GM13977 (cell line): ENCODE data around the gene LMBR1L.
"Not testable (repeated sequence)": the region's sequence is repeated elsewhere in the genome, so short reads cannot be mapped to it uniquely, and the experiment has no call there.

Experiments
- DNase-seq: peaks from one replicate; pipeline ENCODE4 v3.0.0; 2012; ENCODE audit warnings: low spot score
- in situ Hi-C: fragments of 300-500 bp; cut with MboI; formaldehyde crosslinking; loops from one replicate; pipeline ENCODE4 v1.12.0; 2022; ENCODE audit warnings: low sequenced_read_pairs, low pct_unique_long_range_greater_than_20kb, mixed read lengths, inconsistent platforms; ENCODE audit not compliant: unreplicated experiment
- TF ChIP-seq, protein P1 (sequence below): IDR thresholded peaks from 2 replicates; pipeline ENCODE4 v1.5.1; 2012; ENCODE audit warnings: mild to moderate bottlenecking, control low read depth; ENCODE audit not compliant: insufficient read depth; ENCODE audit errors: extremely low read depth, missing control alignments

LMBR1L gene

DNA sequence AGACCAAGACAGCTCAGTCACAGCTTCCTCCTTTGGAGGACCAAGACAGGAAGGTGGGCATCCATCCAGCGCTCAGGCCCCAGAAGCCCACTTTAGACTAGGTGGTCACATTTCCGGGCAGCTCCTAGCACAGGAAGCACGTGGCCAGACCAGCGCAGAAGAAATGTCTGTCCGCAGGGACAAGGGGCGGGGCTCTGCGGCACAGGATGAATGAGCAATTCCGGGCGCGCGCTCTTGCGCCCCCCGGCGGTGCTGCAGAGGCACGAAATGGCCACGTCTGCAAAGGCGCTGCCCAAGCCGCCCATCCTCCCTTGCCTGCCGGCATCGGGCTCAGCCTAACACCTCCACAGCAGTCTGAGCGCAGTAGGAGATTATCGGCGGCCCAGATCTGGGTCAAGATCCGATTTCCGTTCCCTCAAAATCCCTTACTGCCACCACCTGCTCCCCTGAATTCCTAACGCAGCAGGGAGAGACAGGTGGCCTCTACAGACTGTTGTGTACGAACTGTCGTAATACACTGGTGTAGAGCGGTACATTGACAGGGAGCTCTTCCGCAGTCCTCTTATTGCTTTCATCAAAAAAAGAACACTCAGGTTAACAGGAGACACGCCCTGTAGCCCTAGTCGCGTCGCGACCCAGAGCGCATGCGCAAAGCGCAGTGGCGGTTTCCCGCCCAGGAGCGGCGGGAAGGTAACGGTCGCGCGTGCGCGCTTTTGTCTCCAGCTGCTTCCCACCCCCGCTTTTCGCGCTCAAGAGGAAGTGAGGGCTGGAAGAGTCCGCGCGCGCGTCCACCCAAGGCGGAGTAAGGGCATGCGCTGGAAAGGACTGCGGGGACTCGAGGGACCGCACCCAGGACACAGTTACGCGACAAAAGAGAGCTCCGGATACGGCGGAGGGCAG lies 19.8 kb upstream of the LMBR1L start:
- peak; percentile 92 for DNase-seq
- TF ChIP-seq, protein P1, sequence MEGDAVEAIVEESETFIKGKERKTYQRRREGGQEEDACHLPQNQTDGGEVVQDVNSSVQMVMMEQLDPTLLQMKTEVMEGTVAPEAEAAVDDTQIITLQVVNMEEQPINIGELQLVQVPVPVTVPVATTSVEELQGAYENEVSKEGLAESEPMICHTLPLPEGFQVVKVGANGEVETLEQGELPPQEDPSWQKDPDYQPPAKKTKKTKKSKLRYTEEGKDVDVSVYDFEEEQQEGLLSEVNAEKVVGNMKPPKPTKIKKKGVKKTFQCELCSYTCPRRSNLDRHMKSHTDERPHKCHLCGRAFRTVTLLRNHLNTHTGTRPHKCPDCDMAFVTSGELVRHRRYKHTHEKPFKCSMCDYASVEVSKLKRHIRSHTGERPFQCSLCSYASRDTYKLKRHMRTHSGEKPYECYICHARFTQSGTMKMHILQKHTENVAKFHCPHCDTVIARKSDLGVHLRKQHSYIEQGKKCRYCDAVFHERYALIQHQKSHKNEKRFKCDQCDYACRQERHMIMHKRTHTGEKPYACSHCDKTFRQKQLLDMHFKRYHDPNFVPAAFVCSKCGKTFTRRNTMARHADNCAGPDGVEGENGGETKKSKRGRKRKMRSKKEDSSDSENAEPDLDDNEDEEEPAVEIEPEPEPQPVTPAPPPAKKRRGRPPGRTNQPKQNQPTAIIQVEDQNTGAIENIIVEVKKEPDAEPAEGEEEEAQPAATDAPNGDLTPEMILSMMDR = peak; percentile 96
- in situ Hi-C loops = no loop called here

DNA sequence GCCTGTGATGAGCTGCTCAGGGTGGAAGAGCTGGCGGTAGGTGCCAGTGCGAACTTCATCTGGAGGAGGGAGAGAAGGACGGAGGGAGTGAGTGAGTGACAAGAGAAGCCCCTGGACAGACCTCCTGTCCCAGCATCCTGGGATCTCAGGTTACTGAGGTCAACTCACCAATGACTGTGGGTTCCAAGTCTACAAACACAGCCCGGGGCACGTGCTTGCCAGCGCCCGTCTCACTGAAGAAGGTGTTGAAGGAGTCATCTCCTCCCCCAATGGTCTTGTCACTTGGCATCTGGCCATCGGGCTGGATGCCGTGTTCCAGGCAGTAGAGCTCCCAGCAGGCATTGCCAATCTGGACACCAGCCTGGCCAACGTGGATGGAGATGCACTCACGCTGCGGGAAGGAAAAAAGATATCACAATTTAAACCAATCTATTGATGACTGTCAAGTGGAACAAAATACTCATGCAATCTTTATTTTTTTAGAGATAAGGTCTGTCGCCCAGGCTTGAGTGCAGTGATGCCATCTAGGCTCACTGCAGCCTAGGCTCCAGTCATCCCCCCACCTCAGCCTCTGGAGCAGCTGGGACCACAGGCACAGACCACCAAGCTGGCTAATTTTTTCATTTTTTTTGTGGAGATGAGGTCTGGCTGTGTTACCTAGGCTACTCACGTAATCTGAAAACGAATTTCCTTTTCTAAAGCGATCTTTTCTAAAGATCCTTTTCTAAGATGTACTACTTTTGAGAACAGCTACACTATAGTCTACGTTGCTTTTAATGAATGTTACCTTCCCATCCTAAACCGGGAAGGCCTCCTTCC lies 18.9 kb upstream of the LMBR1L start:
- in situ Hi-C loops = no loop called here
- DNase-seq = no peak

DNA sequence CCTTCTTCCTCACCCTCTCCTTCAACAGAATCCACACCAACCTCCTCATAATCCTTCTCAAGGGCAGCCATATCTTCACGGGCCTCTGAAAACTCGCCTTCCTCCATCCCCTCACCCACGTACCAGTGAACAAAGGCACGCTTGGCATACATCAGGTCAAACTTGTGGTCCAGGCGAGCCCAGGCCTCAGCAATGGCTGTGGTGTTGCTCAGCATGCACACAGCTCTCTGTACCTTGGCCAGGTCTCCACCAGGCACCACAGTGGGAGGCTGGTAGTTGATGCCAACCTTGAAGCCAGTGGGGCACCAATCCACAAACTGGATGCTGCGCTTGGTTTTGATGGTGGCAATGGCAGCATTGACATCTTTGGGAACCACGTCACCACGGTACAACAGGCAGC lies 17.3 kb upstream of the LMBR1L start:
- DNase-seq, in situ Hi-C loops: not testable (repeated sequence)

More for the DNA sequence above, 18.9 kb upstream of the LMBR1L start:
- TF ChIP-seq, protein P1 = no peak

GRCh38 chr12:49126852-49127763 lies 16.5 kb upstream of the LMBR1L start:
- DNase-seq = no peak
- in situ Hi-C loops = no loop called here
- TF ChIP-seq, protein P1 = no peak

DNA sequence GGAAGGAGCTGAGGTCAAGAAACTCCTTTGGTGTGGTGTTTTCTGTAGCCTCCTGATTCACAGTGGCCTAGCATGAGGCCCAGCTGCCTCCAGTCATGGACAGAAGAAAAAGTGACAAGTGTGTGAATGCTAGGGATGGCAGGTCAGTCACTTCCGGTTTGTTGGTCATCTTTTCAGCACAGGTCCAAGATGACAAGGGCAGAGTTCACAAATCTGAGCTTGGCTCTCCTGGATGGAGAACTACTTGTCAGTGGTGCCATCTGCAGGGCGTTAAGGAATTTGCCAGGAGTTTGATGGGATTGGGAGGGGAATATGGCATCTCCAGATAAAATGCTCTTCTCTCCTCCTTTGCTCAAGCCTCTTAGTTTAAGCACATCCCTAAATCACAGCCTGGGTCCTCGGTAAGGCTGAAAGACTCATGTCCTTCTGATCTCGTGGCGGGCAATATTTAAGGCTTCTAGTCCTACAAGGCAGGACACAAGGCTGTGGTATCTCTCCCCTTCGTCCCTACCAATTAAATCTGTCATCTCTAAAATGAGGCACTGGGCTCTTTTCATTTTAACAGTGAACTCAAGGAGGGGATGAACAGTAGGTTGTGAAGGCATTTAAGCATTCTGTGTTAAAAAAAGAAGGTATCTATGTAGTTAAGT lies 10.5 kb upstream of the LMBR1L start:
- TF ChIP-seq, protein P1 = peak; percentile 51
- in situ Hi-C loops = no loop called here
- no peak for DNase-seq

DNA sequence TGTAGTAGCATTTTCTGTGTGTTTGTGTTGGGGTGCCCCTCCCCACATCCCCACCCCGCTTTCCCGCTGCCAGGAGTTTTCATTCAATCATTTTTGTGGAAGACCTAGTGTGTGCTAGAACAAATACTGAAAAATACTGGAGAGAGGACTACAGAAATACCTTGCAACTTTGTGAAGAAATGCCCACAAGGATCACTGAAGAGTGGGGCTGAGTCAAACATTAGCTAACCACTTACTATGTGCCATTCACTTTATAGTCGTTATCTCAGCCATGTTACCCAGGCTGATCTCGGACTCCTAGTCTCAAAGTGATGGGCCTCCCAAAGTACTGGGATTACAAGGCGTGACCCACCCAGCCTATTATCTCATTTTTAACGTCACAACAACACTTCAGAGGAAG lies 559 bp upstream of the LMBR1L start:
- TF ChIP-seq, protein P1 = no peak
- in situ Hi-C loops = no loop called here
- DNase-seq = no peak
